Lung (tissue), 12 donors: Measurements from ENCODE around the gene METTL1. TPM values are rescaled to one million over a fixed set of nuclear protein-coding genes. Genes with fewer than 3 reads are reported as not detected.

Source experiments
- ATAC-seq: fragments of 200-7000 bp; cut with Tn5 transposase; one replicate; pipeline ENCODE4 v1.9.1; 2020; ENCODE audit warnings: moderate number of reproducible peaks; ENCODE audit not compliant: insufficient read depth, low FRiP score
- DNase-seq, 3 donors: peaks; one replicate each; pipeline ENCODE4 v3.0.0-alpha.2; 2013 to 2017
- H3K27ac ChIP-seq, 2 donors: one replicate each; pipeline ENCODE4 v1.5.1; 2013; ENCODE audit warnings: mild to moderate bottlenecking in 2 of 2, moderate library complexity in 2 of 2, control low read depth in 1 of 2, inconsistent platforms in 1 of 2, low read depth in 1 of 2, low read length in 1 of 2
- H3K27me3 ChIP-seq, 3 donors: one replicate each; pipeline ENCODE4 v1.5.1; 2013; ENCODE audit warnings: low read length in 2 of 3; ENCODE audit not compliant: control insufficient read depth in 3 of 3, insufficient read depth in 3 of 3
- H3K36me3 ChIP-seq, 4 donors: one replicate each; pipeline ENCODE4 v1.5.1; 2013; ENCODE audit warnings: low read length in 4 of 4, mild to moderate bottlenecking in 1 of 4, moderate library complexity in 1 of 4; ENCODE audit not compliant: control insufficient read depth in 4 of 4, insufficient read depth in 4 of 4
- H3K4me1 ChIP-seq, 5 donors: one replicate each; pipeline ENCODE4 v1.5.1; 2013; ENCODE audit warnings: low read length in 5 of 5, mild to moderate bottlenecking in 2 of 5, moderate library complexity in 1 of 5; ENCODE audit not compliant: control insufficient read depth in 5 of 5, insufficient read depth in 5 of 5
- H3K4me3 ChIP-seq: one replicate; pipeline ENCODE4 v1.5.1; 2013; ENCODE audit warnings: mild to moderate bottlenecking, control low read depth, moderate library complexity
- H3K9ac ChIP-seq, 2 donors: one replicate each; pipeline ENCODE4 v1.5.1; 2013; ENCODE audit warnings: low read length in 2 of 2, control low read depth in 1 of 2; ENCODE audit not compliant: insufficient read depth in 1 of 2
- H3K9me3 ChIP-seq, 4 donors: one replicate each; pipeline ENCODE4 v1.5.1; 2013; ENCODE audit warnings: low read length in 3 of 4, mild to moderate bottlenecking in 1 of 4, moderate library complexity in 1 of 4; ENCODE audit not compliant: control insufficient read depth in 4 of 4, insufficient read depth in 3 of 4
- CTCF ChIP-seq: IDR thresholded peaks from 2 replicates; pipeline ENCODE4 v1.5.1; 2012; ENCODE audit warnings: mild to moderate bottlenecking; ENCODE audit errors: control extremely low read depth, extremely low read depth
- WGBS, 2 donors: extraction: QIAGEN DNeasy Blood & Tissue Kit; methylation state at CpG; one replicate each; pipeline ENCODE4 v1.1.7; 2013; 5-methylcytosine and 5-hydroxymethylcytosine counted together
- polyA plus RNA-seq, 2 donors: library from polyadenylated mRNA; stranded (reverse); fragments of 200-250 nt; gene quantifications; one replicate each; pipeline ENCODE4 v1.2.1, GENCODE V29; 2013
- total RNA-seq, 2 donors: library from RNA; depleted of rRNA in 1 of 2; stranded (reverse); fragments of >200 nt in 1 of 2; gene quantifications; one replicate each; pipeline ENCODE4 v1.2.1, GENCODE V29; 2014 to 2021
- donor health status: control.
- donor health status: control.
- donor health status: Bipolar disorder and iron deficiency.
- donor health status: healthy.
- donor health status: DM: yes; HTN: yes; CAD: no.

Gene METTL1
- total and polyA plus RNA-seq, 4 donors = 2.8 to 35.5 (median 31.6) TPM

- H3K27ac ChIP-seq = no peak overlapping the region
- no peaks in the 10 kb centered on the region for H3K27me3 ChIP-seq
- no peaks in the 10 kb centered on the region for H3K4me1 ChIP-seq
- no peak overlapping the region for H3K9ac ChIP-seq
- H3K36me3 ChIP-seq = peaks cover 15 to 54% (median 33%) of the 10 kb centered on the region in 4 donors
- H3K9me3 ChIP-seq = no peaks in the 10 kb centered on the region
- 95 to 98% methylated on average over 3 of the region's 3 CpGs for WGBS, 2 donors
- DNase-seq (no peak), ATAC-seq (no peak)
- TF ChIP-seq CTCF = no peak
- no peak overlapping the region for H3K4me3 ChIP-seq
These were observed 29.1 kb upstream of the METTL1 start for GRCh38 chr12:57800965-57801364.

DNA sequence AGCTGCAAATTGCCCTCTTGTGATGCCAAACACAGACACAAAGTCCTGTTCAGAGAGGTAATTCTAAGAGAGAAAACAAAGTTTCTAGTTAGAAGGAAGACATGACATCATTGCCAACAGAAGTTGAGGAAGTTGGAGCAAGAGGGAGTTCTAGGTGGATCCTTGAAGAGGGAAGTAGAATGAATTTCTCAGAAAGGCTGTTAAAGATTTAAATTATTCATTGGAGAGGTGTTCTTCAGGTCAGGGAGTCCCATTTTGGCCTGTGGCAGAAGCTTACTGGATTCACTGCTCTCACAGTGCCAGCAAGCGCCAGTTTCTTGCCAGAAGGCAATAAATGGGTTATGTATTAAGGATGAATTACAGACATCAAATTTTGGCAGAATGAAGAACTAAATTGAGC is 26.0 kb upstream of the METTL1 start:
- no peak overlapping the region for H3K4me3 ChIP-seq
- H3K4me1 ChIP-seq = peaks cover 0 to 3% (median 0%) of the 10 kb centered on the region in 5 donors
- H3K9me3 ChIP-seq = no peaks in the 10 kb centered on the region
- no peak for TF ChIP-seq CTCF
- DNase-seq (no peak), ATAC-seq (peak; percentile 47)
- 76 to 88% methylated on average over 1 of the region's 1 CpG for WGBS, 2 donors
- peaks cover 19 to 53% (median 39%) of the 10 kb centered on the region in 4 donors for H3K36me3 ChIP-seq
- no peak overlapping the region for H3K9ac ChIP-seq
- no peak overlapping the region for H3K27ac ChIP-seq
- H3K27me3 ChIP-seq = no peaks in the 10 kb centered on the region

- 95 to 98% methylated on average over 1 of the region's 1 CpG for WGBS, 2 donors
- Histone ChIP-seq H3K27me3 (no peaks in the 10 kb centered on the region), H3K9me3 (no peaks in the 10 kb centered on the region), H3K9ac (no peak overlapping the region), H3K4me1 (peaks cover 0 to 3% (median 0%) of the 10 kb centered on the region in 5 donors), H3K36me3 (peaks cover 10 to 45% (median 33%) of the 10 kb centered on the region in 4 donors), H3K4me3 (no peak overlapping the region), H3K27ac (no peak overlapping the region)
- no peak for TF ChIP-seq CTCF
- DNase-seq (no peak), ATAC-seq (no peak)
These were observed 25.1 kb upstream of the METTL1 start for GRCh38 chr12:57796996-57797395.

GRCh38 chr12:57795354-57795753 is 23.4 kb upstream of the METTL1 start:
- no peaks in the 10 kb centered on the region for H3K9me3 ChIP-seq
- DNase-seq (no peak), ATAC-seq (no peak)
- no peak for TF ChIP-seq CTCF
- no peak overlapping the region for H3K9ac ChIP-seq
- no peak overlapping the region for H3K4me3 ChIP-seq
- peaks cover 10 to 34% (median 29%) of the 10 kb centered on the region in 4 donors for H3K36me3 ChIP-seq
- 90 to 94% methylated on average over 6 of the region's 6 CpGs for whole genome bisulfite sequencing, 2 donors
- H3K4me1 ChIP-seq = peaks cover 0 to 3% (median 0%) of the 10 kb centered on the region in 5 donors
- H3K27ac ChIP-seq = no peak overlapping the region
- H3K27me3 ChIP-seq = no peaks in the 10 kb centered on the region
